Measurements from ENCODE around the gene NDST3. TPM values are rescaled to one million over a fixed set of nuclear protein-coding genes. Genes with fewer than 3 reads are reported as not detected.
A peak's percentile ranks its signal among the peaks of the same experiment; 100 is the strongest.

NDST3 gene
- total RNA-seq, 1 donor from 2014 or later: not detected

DNA sequence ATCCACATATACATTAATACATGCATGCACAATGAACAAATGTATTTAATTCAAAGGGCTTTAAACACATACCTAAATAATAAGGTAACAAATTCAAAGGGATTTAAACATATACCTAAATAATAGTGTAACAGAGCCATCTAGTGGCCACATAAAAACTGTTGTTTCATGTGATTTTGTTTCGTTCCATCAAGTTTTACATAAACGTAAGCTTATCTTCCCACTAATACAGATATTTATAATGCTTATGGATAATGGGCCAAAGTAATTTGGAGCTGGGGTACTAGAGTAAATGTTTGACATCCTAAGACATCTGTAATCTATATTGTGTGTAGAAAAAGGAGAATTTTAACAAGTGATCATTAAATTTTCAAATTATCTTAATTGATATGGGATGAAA lies 236.2 kb downstream of the NDST3 start:
- Mint-ChIP-seq H3K27me3 (peaks cover 9% of the 10 kb centered on the region), H3K4me3 (no peak overlapping the region), H3K9me3 (no peaks in the 10 kb centered on the region), H3K4me1 (peaks cover 2% of the 10 kb centered on the region), H3K36me3 (ENCODE audit: low read depth) (no peaks in the 10 kb centered on the region), H3K27ac (no peak overlapping the region)
- ATAC-seq (ENCODE audit: low read depth): no peak
- intact Hi-C loops (cut with micrococcal nuclease): loop anchor here (2.0 to 10.0 kb wide), 3 partner anchors 46 to 1673 kb away; no protein-coding TSS in a partner anchor
- no peak for DNase-seq
- ChIA-PET CTCF (interaction anchor here (1.0 to 1.3 kb wide), 2 partner anchors 9 to 19 kb away, joined by 3 to 4 read pairs; no protein-coding TSS in a partner anchor), POLR2A (no interaction called here)
- TF ChIP-seq, protein P1, sequence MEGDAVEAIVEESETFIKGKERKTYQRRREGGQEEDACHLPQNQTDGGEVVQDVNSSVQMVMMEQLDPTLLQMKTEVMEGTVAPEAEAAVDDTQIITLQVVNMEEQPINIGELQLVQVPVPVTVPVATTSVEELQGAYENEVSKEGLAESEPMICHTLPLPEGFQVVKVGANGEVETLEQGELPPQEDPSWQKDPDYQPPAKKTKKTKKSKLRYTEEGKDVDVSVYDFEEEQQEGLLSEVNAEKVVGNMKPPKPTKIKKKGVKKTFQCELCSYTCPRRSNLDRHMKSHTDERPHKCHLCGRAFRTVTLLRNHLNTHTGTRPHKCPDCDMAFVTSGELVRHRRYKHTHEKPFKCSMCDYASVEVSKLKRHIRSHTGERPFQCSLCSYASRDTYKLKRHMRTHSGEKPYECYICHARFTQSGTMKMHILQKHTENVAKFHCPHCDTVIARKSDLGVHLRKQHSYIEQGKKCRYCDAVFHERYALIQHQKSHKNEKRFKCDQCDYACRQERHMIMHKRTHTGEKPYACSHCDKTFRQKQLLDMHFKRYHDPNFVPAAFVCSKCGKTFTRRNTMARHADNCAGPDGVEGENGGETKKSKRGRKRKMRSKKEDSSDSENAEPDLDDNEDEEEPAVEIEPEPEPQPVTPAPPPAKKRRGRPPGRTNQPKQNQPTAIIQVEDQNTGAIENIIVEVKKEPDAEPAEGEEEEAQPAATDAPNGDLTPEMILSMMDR (IDR thresholded peaks at IDR 0.05): peak; percentile 74

DNA sequence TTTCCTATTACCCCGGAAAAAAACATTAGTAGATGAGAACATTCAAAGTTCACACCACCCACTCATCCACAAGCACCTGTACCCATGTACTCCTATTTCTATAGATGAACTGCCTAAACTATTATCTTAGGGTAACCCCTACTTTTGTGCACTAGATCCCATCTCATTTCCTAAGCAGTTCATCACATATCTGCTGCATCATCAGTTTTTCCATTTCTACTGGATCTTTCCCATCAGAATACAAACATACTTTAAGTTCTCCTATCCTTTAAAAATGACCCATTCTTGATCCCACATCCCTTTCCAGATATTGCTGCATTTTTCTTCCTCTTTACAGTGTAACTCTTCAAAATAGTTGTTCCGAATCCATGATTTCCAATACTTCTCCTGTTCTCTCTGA lies 237.5 kb downstream of the NDST3 start:
- Mint-ChIP-seq H3K4me1 (peaks cover 2% of the 10 kb centered on the region), H3K4me3 (no peak overlapping the region), H3K36me3 (ENCODE audit: low read depth) (no peaks in the 10 kb centered on the region), H3K27ac (no peak overlapping the region), H3K9me3 (no peaks in the 10 kb centered on the region), H3K27me3 (peaks cover 4% of the 10 kb centered on the region)
- no peak for DNase-seq
- TF ChIP-seq, protein P1 (IDR thresholded peaks at IDR 0.05): no peak
- no peak for ATAC-seq (ENCODE audit: low read depth)
- ChIA-PET CTCF (interaction anchor here (1.3 to 1.4 kb wide), 2 partner anchors 11 to 13 kb away, joined by 3 read pairs; no protein-coding TSS in a partner anchor), POLR2A (no interaction called here)
- intact Hi-C loops (cut with micrococcal nuclease): loop anchor here (2.0 to 10.0 kb wide), 3 partner anchors 47 to 1674 kb away; no protein-coding TSS in a partner anchor

DNA sequence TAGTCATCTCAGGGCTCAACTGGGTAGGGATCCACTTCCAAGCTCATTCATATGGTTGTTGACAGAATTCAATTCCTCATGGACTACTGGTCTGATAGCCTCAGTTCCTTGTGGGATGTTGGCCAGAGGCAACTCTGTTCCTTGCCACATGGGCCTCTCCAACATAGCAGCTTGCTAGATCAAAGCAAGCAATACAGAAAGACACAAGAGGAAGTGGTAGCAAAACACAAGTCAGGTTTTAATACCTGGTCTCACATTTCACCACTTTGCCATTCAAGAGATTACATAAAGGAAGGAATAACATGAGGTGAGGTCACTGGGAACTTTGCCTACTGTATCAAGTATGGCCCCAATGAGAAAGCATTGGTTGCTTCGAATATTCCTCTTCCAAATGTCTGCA lies 239.4 kb downstream of the NDST3 start:
- no peaks in the 10 kb centered on the region for H3K9me3 Mint-ChIP-seq
- H3K36me3 Mint-ChIP-seq (ENCODE audit: low read depth): peaks cover 5% of the 10 kb centered on the region
- no peak for DNase-seq
- H3K4me3 Mint-ChIP-seq: no peak overlapping the region
- no peak overlapping the region for H3K27ac Mint-ChIP-seq
- no peak for ATAC-seq (ENCODE audit: low read depth)
- peaks cover 2% of the 10 kb centered on the region for H3K27me3 Mint-ChIP-seq
- ChIA-PET POLR2A (no interaction called here), CTCF (no interaction called here)
- H3K4me1 Mint-ChIP-seq: peaks cover 17% of the 10 kb centered on the region
- TF ChIP-seq, protein P1 (IDR thresholded peaks at IDR 0.05): no peak
- intact Hi-C loops (cut with micrococcal nuclease): loop anchor here (5.0 to 10.0 kb wide), 2 partner anchors 491 to 1676 kb away; no protein-coding TSS in a partner anchor

DNA sequence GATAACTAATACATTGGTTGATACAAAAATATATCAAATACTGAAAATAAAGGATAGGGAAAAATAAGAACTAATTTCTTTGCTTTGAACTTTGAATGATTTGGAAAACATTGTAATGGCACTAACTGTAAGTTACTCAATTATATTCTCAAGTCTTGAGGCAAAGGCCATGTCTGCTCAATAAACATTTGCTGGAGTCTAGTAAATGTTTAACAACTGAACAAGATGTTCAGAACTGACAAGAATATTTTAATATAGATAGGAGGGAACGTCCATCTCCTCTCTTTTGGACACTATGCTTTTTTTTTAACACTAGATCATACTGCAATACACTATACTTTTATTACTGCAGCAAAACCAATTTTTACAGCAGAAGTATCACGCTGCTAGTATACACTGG lies 242.3 kb downstream of the NDST3 start:
- no peak for DNase-seq
- no peak overlapping the region for H3K27ac Mint-ChIP-seq
- CTCF ChIA-PET: no interaction called here

DNA sequence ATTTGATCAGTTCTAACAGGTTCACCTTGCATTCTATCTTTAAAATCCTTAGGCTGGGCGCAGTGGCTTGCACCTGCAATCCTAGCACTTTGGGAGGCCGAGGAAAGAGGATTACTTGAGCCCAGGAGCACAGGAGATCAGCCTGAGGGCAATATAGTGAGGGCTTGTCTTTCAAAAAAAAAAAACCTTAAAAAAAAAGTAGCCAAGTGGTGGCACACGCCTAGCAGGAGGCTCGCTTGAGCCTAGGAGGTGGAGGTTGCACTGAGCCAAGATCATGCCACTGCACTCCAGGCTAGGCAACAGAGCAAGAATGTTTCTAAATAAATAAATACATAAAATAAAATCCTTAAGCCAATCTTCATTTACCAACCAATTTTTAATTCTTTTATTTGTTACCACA lies 243.0 kb downstream of the NDST3 start:
- TF ChIP-seq, protein P1 (IDR thresholded peaks at IDR 0.05): no peak
- ATAC-seq (ENCODE audit: low read depth) (no peak), DNase-seq (no peak)
- Mint-ChIP-seq H3K36me3 (ENCODE audit: low read depth) (peaks cover 39% of the 10 kb centered on the region), H3K9me3 (no peaks in the 10 kb centered on the region), H3K4me3 (peak overlapping the region; percentile 8), H3K27ac (peak overlapping the region; percentile 36), H3K4me1 (peaks cover 47% of the 10 kb centered on the region), H3K27me3 (no peaks in the 10 kb centered on the region)
- intact Hi-C loops (cut with micrococcal nuclease): loop anchor here (5.0 to 10.0 kb wide), 2 partner anchors 488 to 1775 kb away; no protein-coding TSS in a partner anchor
- ChIA-PET POLR2A (no interaction called here), CTCF (no interaction called here)

More for the DNA sequence above, 242.3 kb downstream of the NDST3 start:
- no peak for ATAC-seq (ENCODE audit: low read depth)
- H3K4me1 Mint-ChIP-seq: peaks cover 40% of the 10 kb centered on the region
- intact Hi-C loops (cut with micrococcal nuclease): loop anchor here (5.0 to 10.0 kb wide), 2 partner anchors 488 to 1776 kb away; no protein-coding TSS in a partner anchor
- peaks cover 33% of the 10 kb centered on the region for H3K36me3 Mint-ChIP-seq (ENCODE audit: low read depth)
- H3K4me3 Mint-ChIP-seq: no peak overlapping the region
- TF ChIP-seq, protein P1 (IDR thresholded peaks at IDR 0.05): no peak
- POLR2A ChIA-PET: no interaction called here
- no peaks in the 10 kb centered on the region for H3K9me3 Mint-ChIP-seq
- no peaks in the 10 kb centered on the region for H3K27me3 Mint-ChIP-seq

Data from activated B cell treated with CpG ODN at 0.5 μM for 24 hours (primary cell).